ENCODE data around the gene VMP1. TPM values are rescaled to one million over a fixed set of nuclear protein-coding genes. Genes with fewer than 3 reads are reported as not detected.
"Not testable (repeated sequence)": the region's sequence is repeated elsewhere in the genome, so short reads cannot be mapped to it uniquely, and the experiment has no call there.

Gene VMP1
- total RNA-seq, 2 donors from 2014 or later, result 175 to 203 TPM

DNA sequence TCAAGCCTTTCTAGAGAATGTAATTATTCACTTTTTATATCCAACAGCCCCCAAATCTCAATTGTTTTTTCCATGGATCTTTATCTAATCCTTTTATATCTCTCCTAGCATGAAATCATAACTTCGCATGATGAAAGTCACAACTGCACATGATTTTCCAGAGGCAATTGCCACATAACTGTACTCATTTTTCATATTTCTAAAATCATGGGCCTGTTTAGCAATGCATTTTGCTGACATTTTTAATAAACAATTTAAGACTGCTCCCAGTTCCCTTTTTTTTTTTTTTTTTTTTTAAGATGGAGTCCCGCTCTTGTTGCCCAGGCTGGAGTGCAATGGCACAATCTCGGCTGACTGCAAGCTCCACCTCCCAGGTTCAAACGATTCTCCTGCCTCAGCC is 83.5 kb downstream of the VMP1 start:
- DNase-seq (ENCODE audit: low spot score), result no peak
- H3K27me3 ChIP-seq (replicated peaks; ENCODE audit: insufficient read depth), result no peaks in the 10 kb centered on the region
- no peaks in the 10 kb centered on the region for H3K9me3 ChIP-seq
- H3K4me3 ChIP-seq, result no peak overlapping the region
- TF ChIP-seq POLR2AphosphoS5 (IDR thresholded peaks at IDR 0.05), result no peak
- TF ChIP-seq CTCF (IDR thresholded peaks at IDR 0.05), result no peak
- no peak for TF ChIP-seq POLR2A (IDR thresholded peaks at IDR 0.05)
- peaks cover 6% of the 10 kb centered on the region for H3K4me1 ChIP-seq (replicated peaks)
- H3K36me3 ChIP-seq, result no peaks in the 10 kb centered on the region
- 82% methylated on average over 4 of the region's 4 CpGs for WGBS
- no peak overlapping the region for H3K27ac ChIP-seq
- intact Hi-C loops (cut with DNase I), result no loop called here

GRCh38 chr17:59791603-59792457 is 84.4 kb downstream of the VMP1 start:
- TF ChIP-seq POLR2AphosphoS5 (IDR thresholded peaks at IDR 0.05), result no peak
- no peak for TF ChIP-seq POLR2A (IDR thresholded peaks at IDR 0.05)
- no peak for TF ChIP-seq CTCF (IDR thresholded peaks at IDR 0.05)
- Histone ChIP-seq H3K9me3 (no peaks in the 10 kb centered on the region), H3K27ac (no peak overlapping the region), H3K36me3 (no peaks in the 10 kb centered on the region), H3K4me3 (no peak overlapping the region), H3K27me3 (replicated peaks; ENCODE audit: insufficient read depth) (no peaks in the 10 kb centered on the region), H3K4me1 (replicated peaks) (peaks cover 6% of the 10 kb centered on the region)
- DNase-seq (ENCODE audit: low spot score), result no peak
- intact Hi-C loops (cut with DNase I), result no loop called here
- WGBS, result 87% methylated on average over 7 of the region's 7 CpGs

DNA sequence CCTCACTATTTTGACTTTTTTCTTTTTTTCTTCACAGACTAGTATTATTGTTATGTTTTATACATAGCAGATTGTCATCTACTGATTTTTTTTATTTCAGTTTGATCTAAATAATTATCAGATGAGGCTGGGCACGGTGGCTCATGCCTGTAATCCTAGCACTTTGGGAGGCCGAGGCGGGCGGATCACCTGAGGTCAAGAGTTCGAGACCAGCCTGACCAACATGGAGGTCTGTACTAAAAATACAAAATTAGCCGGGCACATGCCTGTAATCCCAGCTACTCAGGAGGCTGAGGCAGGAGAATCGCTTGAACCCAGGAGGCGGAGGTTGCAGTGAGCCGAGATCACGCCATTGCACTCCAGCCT is 85.0 kb downstream of the VMP1 start:
- H3K4me1 ChIP-seq (replicated peaks); H3K27ac ChIP-seq; intact Hi-C loops (cut with DNase I): not testable (repeated sequence)

DNA sequence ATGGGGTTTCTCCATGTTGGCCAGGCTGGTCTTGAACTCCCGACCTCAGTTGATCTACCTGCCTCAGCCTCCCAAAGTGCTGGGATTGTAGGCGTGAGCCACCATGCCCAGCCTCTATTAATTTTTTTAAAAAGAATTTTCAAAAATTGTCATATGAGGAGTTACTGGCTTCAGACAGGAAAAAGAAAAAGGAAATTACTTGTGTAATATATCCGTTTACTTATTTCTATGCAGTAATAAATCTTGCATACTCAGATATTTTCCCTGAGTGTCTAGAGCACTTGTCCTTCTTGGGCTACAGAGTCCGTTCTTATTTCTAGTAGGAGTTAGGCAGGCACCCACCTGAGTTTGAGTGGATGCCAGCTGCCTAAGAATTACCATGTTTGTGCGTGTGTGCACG is 85.8 kb downstream of the VMP1 start:
- no peaks in the 10 kb centered on the region for H3K36me3 ChIP-seq
- H3K9me3 ChIP-seq, result no peaks in the 10 kb centered on the region
- TF ChIP-seq CTCF (IDR thresholded peaks at IDR 0.05) (no peak), POLR2AphosphoS5 (IDR thresholded peaks at IDR 0.05) (no peak), POLR2A (IDR thresholded peaks at IDR 0.05) (no peak)
- H3K27me3 ChIP-seq (replicated peaks; ENCODE audit: insufficient read depth), result no peaks in the 10 kb centered on the region
- DNase-seq (ENCODE audit: low spot score), result no peak
- WGBS, result no CpG with 5 or more reads among the region's 6 CpGs
- H3K4me3 ChIP-seq, result no peak overlapping the region
- H3K27ac ChIP-seq, result no peak overlapping the region
- no peaks in the 10 kb centered on the region for H3K4me1 ChIP-seq (replicated peaks)
- intact Hi-C loops (cut with DNase I), result no loop called here

More for the DNA sequence above, 85.0 kb downstream of the VMP1 start:
- DNase-seq (ENCODE audit: low spot score); H3K4me3 ChIP-seq; H3K36me3 ChIP-seq; H3K9me3 ChIP-seq; H3K27me3 ChIP-seq (replicated peaks; ENCODE audit: insufficient read depth): not testable (repeated sequence)
- 85% methylated on average over 10 of the region's 10 CpGs for WGBS

- no peaks in the 10 kb centered on the region for H3K36me3 ChIP-seq
- WGBS, result 74% methylated on average over 4 of the region's 4 CpGs
Observed at GRCh38 chr17:59796138-59796537, 88.7 kb downstream of the VMP1 start.

More at GRCh38 chr17:59796138-59796537, 88.7 kb downstream of the VMP1 start:
- intact Hi-C loops (cut with DNase I), result no loop called here
- H3K4me1 ChIP-seq (replicated peaks), result no peaks in the 10 kb centered on the region
- no peaks in the 10 kb centered on the region for H3K27me3 ChIP-seq (replicated peaks; ENCODE audit: insufficient read depth)
- no peak for TF ChIP-seq POLR2A (IDR thresholded peaks at IDR 0.05)
- TF ChIP-seq CTCF (IDR thresholded peaks at IDR 0.05), result no peak
- no peak for TF ChIP-seq POLR2AphosphoS5 (IDR thresholded peaks at IDR 0.05)
- no peaks in the 10 kb centered on the region for H3K9me3 ChIP-seq
- no peak overlapping the region for H3K4me3 ChIP-seq
- no peak overlapping the region for H3K27ac ChIP-seq
- no peak for DNase-seq (ENCODE audit: low spot score)
